IMR-90 (cell line): ENCODE data around the gene VPS4B. TPM values are rescaled to one million over a fixed set of nuclear protein-coding genes. Genes with fewer than 3 reads are reported as not detected.

Source experiments
- ATAC-seq: fragments of 200-7000 bp; cut with Tn5 transposase; 2 replicates; pipeline ENCODE4 v1.9.1; 2020; ENCODE audit warnings: low read depth, mild to moderate bottlenecking, moderate library complexity
- BruUV-seq: library from RNA; stranded (reverse); fragments of 400-500 nt; replicated peaks from 2 replicates; lab custom pipeline; 2021; lab: Mats Ljungman, UMichigan
- CTCF ChIA-PET: fragments of 300-600 bp; formaldehyde crosslinking; extraction: SDS; loops from one replicate; lab custom pipeline; 2021; ENCODE audit warnings: antibody characterized with exemption; lab: Yijun Ruan, JAX
- POLR2A ChIA-PET: fragments of 300-600 bp; sonication (Branson Sonifier 250); formaldehyde crosslinking; loops from one replicate; lab custom pipeline; 2022; ENCODE audit warnings: antibody characterized with exemption; ENCODE audit not compliant: unreplicated experiment; lab: Charles Lee
- DNase-seq: peaks from one replicate; pipeline ENCODE4 v3.0.0; 2013
- H2AFZ ChIP-seq: replicated peaks from 2 replicates; pipeline ENCODE3; 2013; ENCODE audit warnings: low read length, mild to moderate bottlenecking; ENCODE audit not compliant: poor library complexity
- H2AK5ac ChIP-seq: 2 replicates; pipeline ENCODE4 v1.6.1; 2013; ENCODE audit warnings: low read depth, low read length, inconsistent platforms
- H2AK9ac ChIP-seq: replicated peaks from 2 replicates; pipeline ENCODE3; 2013; ENCODE audit warnings: mild to moderate bottlenecking, low read depth, low read length, moderate library complexity; ENCODE audit not compliant: poor library complexity
- H2BK120ac ChIP-seq: 2 replicates; pipeline ENCODE4 v1.6.1; 2013; ENCODE audit warnings: low read depth, low read length, inconsistent platforms
- H2BK15ac ChIP-seq: 3 replicates; pipeline ENCODE4 v1.6.1; 2013; ENCODE audit warnings: low read depth, low read length, inconsistent platforms
- H2BK20ac ChIP-seq: 2 replicates; pipeline ENCODE4 v1.6.1; 2013; ENCODE audit warnings: low read depth, mild to moderate bottlenecking, inconsistent platforms, low read length, moderate library complexity
- H2BK5ac ChIP-seq: 2 replicates; pipeline ENCODE4 v1.6.1; 2013; ENCODE audit warnings: mild to moderate bottlenecking, low read depth, low read length, inconsistent platforms; ENCODE audit not compliant: poor library complexity, severe bottlenecking
- H3K14ac ChIP-seq: replicated peaks from 2 replicates; pipeline ENCODE4 v1.6.1; 2013; ENCODE audit warnings: low read depth, low read length, inconsistent platforms
- H3K18ac ChIP-seq: 2 replicates; pipeline ENCODE4 v1.6.1; 2013; ENCODE audit warnings: low read depth, low read length, control low read depth
- H3K23ac ChIP-seq: 2 replicates; pipeline ENCODE4 v1.6.1; 2013; ENCODE audit warnings: low read depth, low read length, inconsistent platforms
- H3K27ac ChIP-seq: 2 replicates; pipeline ENCODE4 v1.5.1; 2013; ENCODE audit warnings: mild to moderate bottlenecking, control low read depth, low read length; ENCODE audit not compliant: insufficient read depth
- H3K27me3 ChIP-seq: 2 replicates; pipeline ENCODE4 v1.6.1; 2013; ENCODE audit warnings: low read length; ENCODE audit not compliant: control insufficient read depth, insufficient read depth
- H3K36me3 ChIP-seq: 2 replicates; pipeline ENCODE4 v1.6.1; 2013; ENCODE audit warnings: low read length, mixed read lengths; ENCODE audit not compliant: control insufficient read depth, insufficient read depth
- H3K4ac ChIP-seq: 2 replicates; pipeline ENCODE4 v1.6.1; 2013; ENCODE audit warnings: low read depth, low read length, inconsistent platforms
- H3K4me1 ChIP-seq: 2 replicates; pipeline ENCODE4 v1.6.1; 2013; ENCODE audit warnings: low read length, mixed read lengths; ENCODE audit not compliant: control insufficient read depth, insufficient read depth
- H3K4me2 ChIP-seq: 2 replicates; pipeline ENCODE4 v1.6.1; 2013; ENCODE audit warnings: low read depth, mild to moderate bottlenecking, control low read depth, low read length, moderate library complexity
- H3K4me3 ChIP-seq: 2 replicates; pipeline ENCODE4 v1.5.1; 2013; ENCODE audit warnings: low read depth, mild to moderate bottlenecking, control low read depth, low read length, moderate library complexity; ENCODE audit not compliant: insufficient read depth
- H3K56ac ChIP-seq: 2 replicates; pipeline ENCODE4 v1.6.1; 2013; ENCODE audit warnings: low read length, inconsistent platforms; ENCODE audit not compliant: insufficient read depth; ENCODE audit errors: extremely low read depth
- H3K79me1 ChIP-seq, 2 experiments: 2 replicates each; pipeline ENCODE4 v1.6.1; 2013; ENCODE audit warnings: low read length in 2 of 2, inconsistent platforms in 1 of 2, low read depth in 1 of 2
- H3K9ac ChIP-seq: 2 replicates; pipeline ENCODE4 v1.6.1; 2013; ENCODE audit warnings: low read depth, low read length, control low read depth
- H3K9me1 ChIP-seq: 2 replicates; pipeline ENCODE4 v1.6.1; 2013; ENCODE audit warnings: low read length, inconsistent platforms; ENCODE audit not compliant: insufficient read depth
- H3K9me3 ChIP-seq: 2 replicates; pipeline ENCODE4 v1.6.1; 2013; ENCODE audit warnings: low read length; ENCODE audit not compliant: control insufficient read depth, insufficient read depth
- H4K20me1 ChIP-seq: 2 replicates; pipeline ENCODE4 v1.6.1; 2013; ENCODE audit warnings: low read length, inconsistent platforms; ENCODE audit not compliant: insufficient read depth
- H4K5ac ChIP-seq: 2 replicates; pipeline ENCODE4 v1.6.1; 2013; ENCODE audit warnings: mild to moderate bottlenecking, low read depth, low read length, control low read depth
- H4K8ac ChIP-seq, 2 experiments: 2 replicates each; pipeline ENCODE4 v1.6.1; 2013; ENCODE audit warnings: low read depth in 2 of 2, low read length in 2 of 2, control low read depth in 1 of 2, inconsistent platforms in 1 of 2
- H4K91ac ChIP-seq: 2 replicates; pipeline ENCODE4 v1.6.1; 2013; ENCODE audit warnings: low read depth, low read length, inconsistent platforms; ENCODE audit not compliant: insufficient read depth
- BHLHE40 ChIP-seq: fragments of 150-350 bp; IDR thresholded peaks from 2 replicates; pipeline ENCODE4 v1.6.1; 2016; ENCODE audit warnings: mild to moderate bottlenecking, low read depth, low read length
- FOS ChIP-seq: fragments of 150-350 bp; IDR thresholded peaks from 2 replicates; pipeline ENCODE4 v1.6.1; 2016; ENCODE audit warnings: low read depth, low read length
- MAFK ChIP-seq: IDR thresholded peaks from 2 replicates; pipeline ENCODE4 v1.6.1; 2012; ENCODE audit warnings: low read depth, low read length, improper control_type of control experiment
- SMC3 ChIP-seq: fragments of 150-350 bp; IDR thresholded peaks from 2 replicates; pipeline ENCODE4 v1.6.1; 2016; ENCODE audit warnings: low read depth, mild to moderate bottlenecking, antibody characterized with exemption, low read length, moderate library complexity
- WGBS, 2 experiments: methylation state at CpG; one replicate each; pipeline versions ENCODE4 v1.1.5 to v1.1.7; 2013; ENCODE audit warnings: missing lambda C conversion rate in 2 of 2; ENCODE audit not compliant: insufficient read length in 1 of 2; ENCODE audit errors: extremely low coverage in 2 of 2; 5-methylcytosine and 5-hydroxymethylcytosine counted together
- dilution Hi-C: fragments of 300-500 bp; cut with HindIII; formaldehyde crosslinking; loops from one replicate; pipeline ENCODE4 v1.14.3; 2018; ENCODE audit warnings: low sequenced_read_pairs; ENCODE audit not compliant: unreplicated experiment
- in situ Hi-C: fragments of 300-500 bp; cut with MboI; formaldehyde crosslinking; loops from 3 replicates; pipeline ENCODE4 v1.14.3; 2019; ENCODE audit warnings: low sequenced_read_pairs, inconsistent platforms, mixed read lengths
- intact Hi-C: fragments of 100-400 bp; cut with micrococcal nuclease; formaldehyde crosslinking; loops from 2 replicates; pipeline ENCODE4 v1.10.0; 2022
- polyA plus RNA-seq, 3 experiments: library from polyadenylated mRNA; depleted of rRNA; stranded (reverse); fragments of >200 nt; gene quantifications; 2 replicates each; pipeline ENCODE4 v1.2.3, GENCODE V29; 2012; ENCODE audit warnings: low replicate concordance in 1 of 3
- total RNA-seq: library from RNA; depleted of rRNA; stranded (reverse); fragments of >200 nt; gene quantifications from 2 replicates; pipeline ENCODE4 v1.2.3, GENCODE V29; 2012
- TF ChIP-seq, protein P1 (sequence below): conservative IDR thresholded peaks from 2 replicates; pipeline ENCODE4 v1.5.1; 2012; ENCODE audit warnings: mild to moderate bottlenecking, low read depth, low read length, improper control_type of control experiment

VPS4B gene
- total and polyA plus RNA-seq, 2 of the 4 experiments (the other 2 are of a cell fraction), result 16.2 to 31.5 TPM

DNA sequence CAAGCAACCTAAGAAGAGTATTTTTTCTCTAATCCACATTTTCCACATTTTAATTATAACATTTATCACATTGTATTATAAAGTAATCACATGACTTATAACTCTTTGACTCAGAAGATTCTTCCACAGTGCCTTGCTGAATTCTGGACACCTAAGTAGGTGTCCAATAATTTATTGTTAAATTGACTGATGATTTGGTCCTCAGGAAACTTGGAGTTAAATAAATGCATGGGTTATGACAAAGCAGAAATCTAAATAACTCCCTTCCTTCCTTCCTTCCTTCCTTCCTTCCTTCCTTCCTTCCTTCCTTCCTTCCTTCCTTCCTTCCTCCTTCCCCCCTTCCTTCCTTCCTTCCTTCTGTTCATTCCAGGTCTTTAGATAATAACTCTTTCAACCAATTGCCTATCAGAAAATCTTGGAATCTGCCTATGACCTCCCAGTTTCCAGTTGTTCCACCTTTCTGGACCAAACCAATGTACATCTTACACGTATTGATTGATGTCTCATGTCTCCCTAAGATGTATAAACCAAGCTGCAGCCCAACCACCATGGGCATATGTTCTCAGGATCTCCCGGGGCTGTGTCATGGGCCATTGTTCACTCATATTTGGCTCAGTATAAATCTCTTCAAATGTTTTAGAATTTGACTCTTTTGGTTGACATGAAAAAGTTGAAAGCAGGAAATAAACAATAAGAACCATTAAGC lies 44.8 kb downstream of the VPS4B start:
- Histone ChIP-seq H3K9me3 (peaks cover 4% of the 10 kb centered on the region; the same call in 1 of the 2 replicates), H3K27me3 (no peaks in the 10 kb centered on the region), H4K91ac (no peak overlapping the region), H3K4ac (no peak overlapping the region), H3K4me3 (no peak overlapping the region), H3K79me1 (no peaks in the 10 kb centered on the region), H3K23ac (no peak overlapping the region), H3K14ac (no peak overlapping the region), H3K36me3 (no peaks in the 10 kb centered on the region), H2BK15ac (no peak overlapping the region), H2AK9ac (no peak overlapping the region), H2AFZ (no peak overlapping the region), H3K56ac (no peak overlapping the region), H2BK20ac (no peak overlapping the region), H2BK5ac (no peak overlapping the region), H3K9me1 (no peaks in the 10 kb centered on the region), H4K20me1 (no peaks in the 10 kb centered on the region), H2BK120ac (no peak overlapping the region), H3K9ac (no peak overlapping the region), H3K4me1 (no peaks in the 10 kb centered on the region), H3K18ac (no peak overlapping the region), H4K5ac (no peak overlapping the region), H4K8ac (no peak overlapping the region), H3K4me2 (no peak overlapping the region), H3K27ac (no peak overlapping the region), H2AK5ac (no peak overlapping the region)
- in situ Hi-C loops, result no loop called here
- intact Hi-C loops, result no loop called here
- WGBS, 2 experiments, result 40% methylated on average over 1 of the region's 2 CpGs; no CpG with 5 or more reads in 1 of the 2 experiments
- POLR2A ChIA-PET, result interaction anchor here (0.6 kb wide), 1 partner anchor 88 kb away, joined by 3 read pairs; no protein-coding TSS in a partner anchor
- no peak for DNase-seq
- no peak for ATAC-seq
- TF ChIP-seq BHLHE40, result no peak
- no peak for TF ChIP-seq MAFK
- no peak for TF ChIP-seq FOS
- TF ChIP-seq, protein P1, sequence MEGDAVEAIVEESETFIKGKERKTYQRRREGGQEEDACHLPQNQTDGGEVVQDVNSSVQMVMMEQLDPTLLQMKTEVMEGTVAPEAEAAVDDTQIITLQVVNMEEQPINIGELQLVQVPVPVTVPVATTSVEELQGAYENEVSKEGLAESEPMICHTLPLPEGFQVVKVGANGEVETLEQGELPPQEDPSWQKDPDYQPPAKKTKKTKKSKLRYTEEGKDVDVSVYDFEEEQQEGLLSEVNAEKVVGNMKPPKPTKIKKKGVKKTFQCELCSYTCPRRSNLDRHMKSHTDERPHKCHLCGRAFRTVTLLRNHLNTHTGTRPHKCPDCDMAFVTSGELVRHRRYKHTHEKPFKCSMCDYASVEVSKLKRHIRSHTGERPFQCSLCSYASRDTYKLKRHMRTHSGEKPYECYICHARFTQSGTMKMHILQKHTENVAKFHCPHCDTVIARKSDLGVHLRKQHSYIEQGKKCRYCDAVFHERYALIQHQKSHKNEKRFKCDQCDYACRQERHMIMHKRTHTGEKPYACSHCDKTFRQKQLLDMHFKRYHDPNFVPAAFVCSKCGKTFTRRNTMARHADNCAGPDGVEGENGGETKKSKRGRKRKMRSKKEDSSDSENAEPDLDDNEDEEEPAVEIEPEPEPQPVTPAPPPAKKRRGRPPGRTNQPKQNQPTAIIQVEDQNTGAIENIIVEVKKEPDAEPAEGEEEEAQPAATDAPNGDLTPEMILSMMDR, result no peak
- no peak for TF ChIP-seq SMC3
- no TSS peak for BruUV-seq
- dilution Hi-C loops, result no loop called here
- CTCF ChIA-PET, result no interaction called here
